Naive B cell (primary cell): ENCODE measurements around the gene VHLL. TPM values are rescaled to one million over a fixed set of nuclear protein-coding genes. Genes with fewer than 3 reads are reported as not detected.
A peak's percentile ranks its signal among the peaks of the same experiment; 100 is the strongest.

Experiments used
- ATAC-seq, 2 donors: fragments of 150-1000 bp; cut with Tn5 transposase; 2 replicates each; pipeline ENCODE4 v1.10.0; 2021; ENCODE audit warnings: low read depth in 2 of 2, mild to moderate bottlenecking in 2 of 2, moderate library complexity in 2 of 2
- DNase-seq: peaks from one replicate; pipeline ENCODE4 v3.0.0; 2022
- H3K27ac Mint-ChIP-seq, 6 donors: one replicate each; pipeline ENCODE4 v1.8.0; 2020 to 2022; ENCODE audit warnings: mild to moderate bottlenecking in 6 of 6, mixed read lengths in 6 of 6, moderate library complexity in 5 of 6, inconsistent platforms in 2 of 6
- H3K27me3 Mint-ChIP-seq, 3 donors: one replicate each; pipeline ENCODE4 v1.8.0; 2021 to 2022; ENCODE audit warnings: mixed read lengths in 3 of 3, mild to moderate bottlenecking in 1 of 3
- H3K36me3 Mint-ChIP-seq, 2 donors: one replicate each; pipeline ENCODE4 v1.8.0; 2020 to 2022; ENCODE audit warnings: mixed read lengths in 2 of 2, inconsistent platforms in 1 of 2, mild to moderate bottlenecking in 1 of 2
- H3K4me1 Mint-ChIP-seq, 3 donors: one replicate each; pipeline ENCODE4 v1.8.0; 2020 to 2022; ENCODE audit warnings: mixed read lengths in 3 of 3, inconsistent platforms in 1 of 3, mild to moderate bottlenecking in 1 of 3, moderate library complexity in 1 of 3
- H3K4me3 Mint-ChIP-seq, 8 donors: one replicate each; pipeline ENCODE4 v1.8.0; 2020 to 2022; ENCODE audit warnings: mild to moderate bottlenecking in 8 of 8, mixed read lengths in 8 of 8, moderate library complexity in 8 of 8, inconsistent platforms in 2 of 8
- H3K9me3 Mint-ChIP-seq, 7 donors: one replicate each; pipeline ENCODE4 v1.8.0; 2020 to 2022; ENCODE audit warnings: mixed read lengths in 7 of 7, mild to moderate bottlenecking in 5 of 7, inconsistent platforms in 2 of 7, moderate library complexity in 1 of 7
- polyA plus RNA-seq, 6 donors: library from polyadenylated mRNA; unstranded; fragments of 300-500 nt; fragmentation: Illumina TruSeq; gene quantifications; one replicate each; pipeline ENCODE4 v1.2.3, GENCODE V29; 2021; ENCODE audit warnings: low read depth in 6 of 6

Gene VHLL
- polyA plus RNA-seq, 6 donors from 2014 or later: not detected

- Mint-ChIP-seq H3K4me1 (peaks cover 35 to 42% (median 41%) of the 10 kb centered on the region in 3 donors), H3K9me3 (no peaks in the 10 kb centered on the region), H3K27me3 (no peaks in the 10 kb centered on the region), H3K27ac (peak within 1 kb of the TSS; percentile 93 to 97 (median 95)), H3K4me3 (peak within 1 kb of the TSS; percentile 91 to 99 (median 97)), H3K36me3 (peaks cover 0 to 4% of the 10 kb centered on the region in 2 donors)
- DNase-seq (no peak), ATAC-seq (no peak)
Observed at GRCh38 chr1:156284112-156284511, 15.0 kb downstream of the VHLL start, which contains the start of gene TMEM79. Gene TMEM79, plus strand, starts transcription at chr1:156284325. Its CDS starts 902 bp downstream, at chr1:156285227.

DNA sequence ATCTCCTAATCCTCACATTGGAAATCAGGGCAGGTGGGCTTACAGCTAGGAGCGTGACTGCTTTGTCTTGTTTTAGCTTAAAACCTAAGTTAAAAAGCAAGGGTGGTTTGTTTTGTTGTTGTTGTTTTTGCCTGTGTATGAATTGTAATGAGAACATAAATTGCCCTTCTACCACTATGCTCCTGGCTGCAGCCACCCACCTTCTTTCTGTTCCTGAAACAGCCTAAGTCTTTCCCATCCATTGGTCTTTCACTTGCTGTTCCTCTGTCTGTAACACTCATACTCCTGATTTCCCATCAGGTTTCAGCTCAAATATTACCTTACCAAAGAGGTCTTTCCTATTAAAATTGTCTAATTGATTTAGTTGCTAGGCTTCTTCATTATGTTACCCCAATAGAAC is 15.6 kb downstream of the VHLL start:
- Mint-ChIP-seq H3K9me3 (no peaks in the 10 kb centered on the region), H3K27ac (peak overlapping the region in 5 of 6 donors; percentile 5 to 94 (median 60)), H3K36me3 (peaks cover under 1% of the 10 kb centered on the region in 2 donors), H3K27me3 (no peaks in the 10 kb centered on the region), H3K4me1 (peaks cover 35 to 42% (median 41%) of the 10 kb centered on the region in 3 donors), H3K4me3 (peak overlapping the region; percentile 91 to 99 (median 97))
- no peak for DNase-seq
- no peak for ATAC-seq

GRCh38 chr1:156282479-156283222 is 16.5 kb downstream of the VHLL start, which contains the start of gene SMG5:
Gene SMG5, minus strand, starts transcription at chr1:156282825. Its CDS starts 145 bp downstream, at chr1:156282680.
- H3K36me3 Mint-ChIP-seq: peaks cover 0 to 9% of the 10 kb centered on the region in 2 donors
- no peaks in the 10 kb centered on the region for H3K27me3 Mint-ChIP-seq
- peaks cover 38 to 45% (median 42%) of the 10 kb centered on the region in 3 donors for H3K4me1 Mint-ChIP-seq
- DNase-seq (peak; percentile 95), ATAC-seq (peak; percentile 91)
- no peaks in the 10 kb centered on the region for H3K9me3 Mint-ChIP-seq
- H3K27ac Mint-ChIP-seq: peak within 1 kb of the TSS; percentile 93 to 97 (median 95)
- peak within 1 kb of the TSS; percentile 91 to 99 (median 97) for H3K4me3 Mint-ChIP-seq

- Mint-ChIP-seq H3K9me3 (no peaks in the 10 kb centered on the region), H3K4me1 (peaks cover 39 to 45% (median 42%) of the 10 kb centered on the region in 3 donors)
Observed at GRCh38 chr1:156281693-156282478, 17.2 kb downstream of the VHLL start.

DNA sequence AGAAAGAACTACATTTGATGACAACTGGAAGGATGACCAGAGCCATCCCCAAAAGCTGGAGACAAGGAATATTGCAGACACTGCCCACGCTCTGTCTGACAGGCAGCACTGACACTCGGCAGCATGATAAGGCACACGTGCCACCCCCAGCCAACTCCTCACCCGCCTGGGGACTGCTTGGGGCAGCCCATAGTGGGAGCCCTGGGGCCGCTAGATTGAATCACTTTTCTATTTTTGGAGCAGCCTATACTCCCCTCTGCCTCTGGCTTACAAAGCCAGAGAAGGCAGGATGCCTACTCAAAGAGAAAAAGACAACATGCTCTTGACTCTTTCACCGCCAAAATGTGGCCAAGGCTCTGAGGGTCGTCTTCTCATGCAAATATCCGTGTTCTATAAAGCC is 17.8 kb downstream of the VHLL start:
- peak overlapping the region in 4 of 6 donors; percentile 63 to 93 (median 74) for H3K27ac Mint-ChIP-seq
- ATAC-seq: peak in 1 of 2 donors; percentile 15
- peaks cover 0 to 18% of the 10 kb centered on the region in 2 donors for H3K36me3 Mint-ChIP-seq
- no peaks in the 10 kb centered on the region for H3K27me3 Mint-ChIP-seq
- peaks cover 39 to 45% (median 42%) of the 10 kb centered on the region in 3 donors for H3K4me1 Mint-ChIP-seq
- peak overlapping the region; percentile 91 to 99 (median 97) for H3K4me3 Mint-ChIP-seq
- DNase-seq: no peak
- H3K9me3 Mint-ChIP-seq: no peaks in the 10 kb centered on the region

More at GRCh38 chr1:156281693-156282478, 17.2 kb downstream of the VHLL start:
- peaks cover 0 to 16% of the 10 kb centered on the region in 2 donors for H3K36me3 Mint-ChIP-seq
- ATAC-seq (no peak), DNase-seq (no peak)
- H3K4me3 Mint-ChIP-seq: peak overlapping the region; percentile 91 to 99 (median 97)
- H3K27ac Mint-ChIP-seq: peak overlapping the region; percentile 63 to 96 (median 92)
- no peaks in the 10 kb centered on the region for H3K27me3 Mint-ChIP-seq

DNA sequence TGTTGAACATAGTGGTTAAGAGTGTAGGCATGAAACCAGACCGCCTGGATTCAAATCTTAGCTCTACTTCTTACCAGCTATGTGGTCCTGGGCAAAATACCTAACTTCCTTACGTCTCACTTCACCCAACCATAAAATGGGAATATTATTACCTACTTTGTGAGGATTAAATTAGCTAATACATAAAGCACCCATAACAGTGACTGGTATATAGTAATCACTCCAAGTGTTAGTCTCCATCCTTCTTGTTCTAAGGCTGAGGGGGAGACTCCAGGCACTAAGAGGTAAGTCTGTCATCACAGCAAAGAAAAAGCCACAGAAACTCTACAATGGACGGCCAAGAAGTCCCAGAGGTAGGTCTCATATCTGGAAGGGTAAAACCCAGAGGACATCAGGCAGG is 19.3 kb downstream of the VHLL start:
- Mint-ChIP-seq H3K27me3 (no peaks in the 10 kb centered on the region), H3K4me1 (peaks cover 39 to 45% (median 42%) of the 10 kb centered on the region in 3 donors), H3K36me3 (peaks cover under 1 to 24% of the 10 kb centered on the region in 2 donors), H3K9me3 (no peaks in the 10 kb centered on the region), H3K27ac (peak overlapping the region in 2 of 6 donors; percentile 39), H3K4me3 (peak overlapping the region in 2 of 8 donors; percentile 69 to 91)
- DNase-seq: no peak
- no peak for ATAC-seq

- Mint-ChIP-seq H3K27ac (no peak overlapping the region), H3K9me3 (no peaks in the 10 kb centered on the region), H3K36me3 (peaks cover 10 to 48% of the 10 kb centered on the region in 2 donors), H3K4me1 (peaks cover 15 to 23% (median 20%) of the 10 kb centered on the region in 3 donors), H3K27me3 (no peaks in the 10 kb centered on the region), H3K4me3 (peak overlapping the region in 2 of 8 donors; percentile 12 to 33)
- DNase-seq: no peak
- ATAC-seq: no peak
Observed at GRCh38 chr1:156276966-156277381, 22.1 kb downstream of the VHLL start.

- H3K4me1 Mint-ChIP-seq: peaks cover 13 to 21% (median 17%) of the 10 kb centered on the region in 3 donors
- no peak overlapping the region for H3K27ac Mint-ChIP-seq
- DNase-seq (no peak), ATAC-seq (no peak)
- peak overlapping the region in 1 of 8 donors; percentile 51 for H3K4me3 Mint-ChIP-seq
- no peaks in the 10 kb centered on the region for H3K27me3 Mint-ChIP-seq
- peaks cover 14 to 48% of the 10 kb centered on the region in 2 donors for H3K36me3 Mint-ChIP-seq
- no peaks in the 10 kb centered on the region for H3K9me3 Mint-ChIP-seq
Observed at GRCh38 chr1:156276532-156276931, 22.6 kb downstream of the VHLL start.

- H3K27ac Mint-ChIP-seq: no peak overlapping the region
- ATAC-seq: no peak
- peaks cover 34 to 53% of the 10 kb centered on the region in 2 donors for H3K36me3 Mint-ChIP-seq
- no peak overlapping the region for H3K4me3 Mint-ChIP-seq
- H3K27me3 Mint-ChIP-seq: no peaks in the 10 kb centered on the region
- peaks cover 0 to 8% (median 0%) of the 10 kb centered on the region in 3 donors for H3K4me1 Mint-ChIP-seq
- H3K9me3 Mint-ChIP-seq: no peaks in the 10 kb centered on the region
- DNase-seq: no peak
Observed at GRCh38 chr1:156270314-156270713, 28.8 kb downstream of the VHLL start.

- no peak for DNase-seq
- H3K27ac Mint-ChIP-seq: no peak overlapping the region
- H3K4me3 Mint-ChIP-seq: no peak overlapping the region
- H3K36me3 Mint-ChIP-seq: peaks cover 37 to 49% of the 10 kb centered on the region in 2 donors
- ATAC-seq: no peak
- H3K4me1 Mint-ChIP-seq: peaks cover 0 to 8% (median 0%) of the 10 kb centered on the region in 3 donors
- no peaks in the 10 kb centered on the region for H3K27me3 Mint-ChIP-seq
- no peaks in the 10 kb centered on the region for H3K9me3 Mint-ChIP-seq
Observed at GRCh38 chr1:156268336-156268735, 30.8 kb downstream of the VHLL start.

DNA sequence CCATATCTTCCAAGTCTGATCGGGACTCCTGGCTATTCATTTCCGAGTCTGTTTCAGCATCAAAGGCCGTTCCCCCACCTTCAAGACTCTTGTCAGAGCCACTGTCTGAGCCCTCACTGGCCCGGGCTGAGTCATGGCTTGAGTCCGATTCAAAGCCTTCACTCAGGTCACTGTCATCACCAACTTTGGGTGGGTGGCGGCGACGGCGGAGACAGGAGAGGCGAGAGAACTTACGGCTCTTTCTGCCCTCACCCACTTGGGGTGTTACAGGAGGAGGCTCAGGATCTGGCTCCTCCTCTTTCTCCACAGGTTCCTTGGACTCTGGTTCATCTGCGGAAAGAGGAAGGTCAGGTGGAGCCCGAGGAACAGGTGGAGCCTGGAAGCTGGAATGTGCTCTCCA is 33.1 kb downstream of the VHLL start:
- H3K27ac Mint-ChIP-seq: no peak overlapping the region
- H3K9me3 Mint-ChIP-seq: no peaks in the 10 kb centered on the region
- no peaks in the 10 kb centered on the region for H3K27me3 Mint-ChIP-seq
- peaks cover 29 to 53% of the 10 kb centered on the region in 2 donors for H3K36me3 Mint-ChIP-seq
- peaks cover 0 to 8% (median 0%) of the 10 kb centered on the region in 3 donors for H3K4me1 Mint-ChIP-seq
- ATAC-seq (no peak), DNase-seq (no peak)
- H3K4me3 Mint-ChIP-seq: no peak overlapping the region

GRCh38 chr1:156263288-156263655 is 35.8 kb downstream of the VHLL start:
- no peak for ATAC-seq
- H3K27ac Mint-ChIP-seq: no peak overlapping the region
- no peaks in the 10 kb centered on the region for H3K27me3 Mint-ChIP-seq
- peaks cover 0 to 8% (median 2%) of the 10 kb centered on the region in 3 donors for H3K4me1 Mint-ChIP-seq
- no peaks in the 10 kb centered on the region for H3K9me3 Mint-ChIP-seq
- DNase-seq: no peak
- H3K36me3 Mint-ChIP-seq: peaks cover 43 to 69% of the 10 kb centered on the region in 2 donors
- no peak overlapping the region for H3K4me3 Mint-ChIP-seq
